ENCODE results near the gene ARV1.
A peak's percentile ranks its signal among the peaks of the same experiment; 100 is the strongest.

Gene ARV1

GRCh38 chr1:231032963-231033362 is 54.1 kb downstream of the ARV1 start:
- DNase-seq (ENCODE audit: low read depth) = no peak
- H3K4me3 ChIP-seq (ENCODE audit: low read depth, low read length) = no peak overlapping the region
- no peak for TF ChIP-seq CTCF (IDR thresholded peaks at IDR 0.05; ENCODE audit: insufficient read depth, low read depth, low read length, missing control alignments)

GRCh38 chr1:231035799-231036198 is 56.9 kb downstream of the ARV1 start:
- H3K4me3 ChIP-seq (ENCODE audit: low read depth, low read length) = no peak overlapping the region
- TF ChIP-seq CTCF (IDR thresholded peaks at IDR 0.05; ENCODE audit: insufficient read depth, low read depth, low read length, missing control alignments) = no peak
- DNase-seq (ENCODE audit: low read depth) = no peak

GRCh38 chr1:231036416-231036815 is 57.5 kb downstream of the ARV1 start:
- no peak for TF ChIP-seq CTCF (IDR thresholded peaks at IDR 0.05; ENCODE audit: insufficient read depth, low read depth, low read length, missing control alignments)
- DNase-seq (ENCODE audit: low read depth) = no peak
- H3K4me3 ChIP-seq (ENCODE audit: low read depth, low read length) = no peak overlapping the region

- DNase-seq (ENCODE audit: low read depth) = no peak
- no peak for TF ChIP-seq CTCF (IDR thresholded peaks at IDR 0.05; ENCODE audit: insufficient read depth, low read depth, low read length, missing control alignments)
- no peak overlapping the region for H3K4me3 ChIP-seq (ENCODE audit: low read depth, low read length)
Measured at GRCh38 chr1:231037585-231038517, 59.0 kb downstream of the ARV1 start.

GRCh38 chr1:231039161-231040018 is 60.5 kb downstream of the ARV1 start:
- TF ChIP-seq CTCF (IDR thresholded peaks at IDR 0.05; ENCODE audit: insufficient read depth, low read depth, low read length, missing control alignments) = no peak
- peak overlapping the region; percentile 47 for H3K4me3 ChIP-seq (ENCODE audit: low read depth, low read length)
- DNase-seq (ENCODE audit: low read depth) = peak; percentile 8

GRCh38 chr1:231040019-231040799 is 61.3 kb downstream of the ARV1 start, which contains the start of gene FAM89A:
TSS of gene FAM89A (minus strand) at chr1:231040254. CDS start at chr1:231040211, 43 bp downstream.
- H3K4me3 ChIP-seq (ENCODE audit: low read depth, low read length) = peak within 1 kb of the TSS; percentile 47
- peak; percentile 59 for DNase-seq (ENCODE audit: low read depth)
- no peak for TF ChIP-seq CTCF (IDR thresholded peaks at IDR 0.05; ENCODE audit: insufficient read depth, low read depth, low read length, missing control alignments)
